Endometrium (tissue), 2 donors: Measurements from ENCODE around the gene TBL1XR1.

Experiments used
- FAIRE-seq: peaks from 2 replicates; lab custom pipeline; 2012; peaks lifted over from hg19 to GRCh38; lab: Jason Lieb, UNC
- donor health status: control.
- donor health status: control.

Gene TBL1XR1

DNA sequence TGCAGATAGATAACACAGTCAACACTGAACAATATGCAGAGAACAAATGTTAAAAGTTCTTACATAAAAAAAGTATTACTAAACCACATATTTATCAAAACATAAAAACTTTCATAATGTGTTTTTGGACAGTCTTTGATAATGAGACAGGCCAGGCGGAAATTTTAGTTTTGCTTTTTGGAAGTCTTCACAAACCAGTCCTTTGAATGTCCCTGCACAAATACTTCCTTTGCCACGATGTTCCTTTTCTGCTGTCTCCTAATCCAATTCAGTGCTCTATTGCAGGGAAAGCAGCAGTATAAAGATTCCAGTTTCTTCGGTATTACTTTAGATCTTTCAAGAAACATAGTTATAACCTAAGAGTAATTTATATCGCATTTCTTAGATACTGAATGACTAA lies 135.9 kb downstream of the TBL1XR1 start:
- peak; percentile 80 for FAIRE-seq

DNA sequence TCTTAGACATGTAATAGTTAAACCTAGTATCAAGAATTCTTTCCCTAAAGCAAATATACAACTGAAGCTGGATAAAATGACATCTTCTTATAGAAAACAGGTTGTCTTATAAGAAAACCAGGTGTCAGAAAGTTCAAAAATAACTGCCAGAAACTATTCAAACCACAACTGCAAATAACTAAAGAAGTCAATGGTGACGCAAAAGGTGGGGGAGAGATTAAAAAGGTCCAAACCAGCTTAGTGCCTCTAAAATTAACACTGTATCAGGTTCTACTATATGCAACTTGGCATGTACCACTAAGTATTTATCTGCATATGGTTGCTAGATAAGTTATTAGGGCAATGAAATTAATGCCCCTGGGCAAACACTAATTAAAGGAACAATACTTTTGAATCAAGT lies 136.8 kb downstream of the TBL1XR1 start:
- FAIRE-seq: no peak

DNA sequence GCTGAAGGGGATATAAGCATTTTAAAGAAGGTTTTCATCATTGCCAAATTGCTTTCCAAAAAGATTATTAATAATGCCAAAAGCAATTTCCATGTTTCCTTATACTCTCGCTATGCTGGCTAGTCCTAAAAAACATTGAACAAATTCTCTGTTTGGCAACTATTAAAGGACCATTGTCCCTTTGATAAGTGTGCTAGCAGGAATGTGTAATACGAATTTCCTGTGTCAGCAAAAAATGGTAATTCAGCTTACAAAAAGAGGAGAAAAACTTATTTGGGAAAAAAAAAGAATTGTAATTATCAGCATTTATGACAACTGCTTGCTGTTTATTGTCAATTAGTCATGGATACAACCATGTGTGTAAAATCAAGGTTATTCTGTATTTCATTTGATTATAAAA lies 138.6 kb downstream of the TBL1XR1 start:
- no peak for FAIRE-seq

DNA sequence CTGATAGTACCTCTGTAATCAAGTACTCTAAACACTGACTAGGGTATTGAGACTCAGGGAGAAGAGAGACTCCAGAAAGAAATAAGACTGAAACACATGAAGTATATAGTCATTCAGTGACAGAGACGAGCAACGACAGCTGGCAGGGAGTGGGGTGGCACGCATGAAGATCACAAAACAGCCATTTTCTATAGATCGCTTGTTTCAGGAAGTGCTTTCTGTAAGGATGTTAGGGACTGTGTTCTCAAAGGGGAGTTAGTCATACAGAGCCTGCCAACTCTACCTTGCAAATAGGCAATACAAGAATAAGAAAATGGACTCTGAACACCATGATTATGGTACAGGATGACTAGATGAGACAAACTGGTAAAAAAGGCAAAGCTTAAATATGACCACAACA lies 139.5 kb downstream of the TBL1XR1 start:
- no peak for FAIRE-seq

DNA sequence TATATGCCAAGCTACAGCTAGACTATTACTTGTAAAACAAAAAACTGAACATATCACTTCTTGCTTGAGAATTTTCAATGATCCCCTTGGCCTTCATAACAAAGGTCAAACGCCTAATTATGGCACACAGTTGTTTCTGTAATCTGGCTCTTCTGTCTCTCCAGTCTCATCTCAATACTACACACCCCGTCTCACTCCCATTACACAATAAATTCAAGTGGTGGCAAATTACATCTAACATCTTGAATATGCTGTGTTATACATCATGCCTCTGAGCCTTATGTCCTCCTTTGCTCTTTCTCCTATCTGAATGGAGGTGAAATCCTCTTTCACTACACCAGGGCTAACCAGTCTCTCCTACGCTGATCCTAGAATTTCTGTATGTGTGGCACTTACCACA lies 140.4 kb downstream of the TBL1XR1 start:
- no peak for FAIRE-seq

DNA sequence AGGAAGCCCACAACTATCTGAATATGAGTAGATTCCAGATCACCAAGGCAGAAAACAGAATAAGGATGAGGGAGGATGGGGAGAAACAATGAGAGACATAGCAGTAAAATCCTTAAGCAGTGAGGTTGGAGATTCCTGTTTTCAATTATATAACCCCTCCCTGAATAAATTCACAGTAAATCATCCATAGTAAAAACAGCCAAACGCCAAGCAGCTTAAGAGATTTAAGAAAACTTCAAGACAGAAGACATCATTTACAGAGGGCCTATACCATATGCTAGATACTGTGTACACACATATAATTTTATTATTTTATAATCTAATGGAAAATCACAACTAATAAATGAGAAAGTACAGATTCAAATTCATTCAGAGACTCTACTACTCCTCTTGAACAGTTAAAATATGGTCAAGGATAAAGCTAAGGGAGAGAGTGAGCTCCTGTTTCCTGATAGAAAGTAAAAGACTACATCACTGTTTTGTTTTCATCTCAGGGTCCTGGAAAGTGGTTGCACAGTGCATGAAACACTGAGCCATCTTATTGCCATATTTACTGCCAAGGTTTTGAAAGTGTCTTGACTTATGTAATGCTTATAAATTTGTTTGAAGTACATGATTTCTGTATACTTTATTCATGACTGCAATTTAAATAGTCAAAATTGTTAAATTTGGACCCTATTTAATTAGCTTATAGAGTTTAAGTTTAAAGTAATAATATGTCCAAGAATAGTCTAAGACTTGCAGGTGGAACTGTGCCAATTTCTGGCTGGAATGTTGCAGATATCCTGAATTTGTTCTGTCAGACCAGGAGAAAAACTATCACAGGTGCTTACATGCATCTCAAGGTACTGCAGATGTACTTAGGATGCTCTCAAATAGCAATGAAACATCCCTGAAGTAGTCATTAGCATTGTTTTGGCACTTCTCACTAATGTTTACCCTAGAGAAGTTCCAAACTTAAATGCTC lies 141.4 kb downstream of the TBL1XR1 start:
- no peak for FAIRE-seq

DNA sequence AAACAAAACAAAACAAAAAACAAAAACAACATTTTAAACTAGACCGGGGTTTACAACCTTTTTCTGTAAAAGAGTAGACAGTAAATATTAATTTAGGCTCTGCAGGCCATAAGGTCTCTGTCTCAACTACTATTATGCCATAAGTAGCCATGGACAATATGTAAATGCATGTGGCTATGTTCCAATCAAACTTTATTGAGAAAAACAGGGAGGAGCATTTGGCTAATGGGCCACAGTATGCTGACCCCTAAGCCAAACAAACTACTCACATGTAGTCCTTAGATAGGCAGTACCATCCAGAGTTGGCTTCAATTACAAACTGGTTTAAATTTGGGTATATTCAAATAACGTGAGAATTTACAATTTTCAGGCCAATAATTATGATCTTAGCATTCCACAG lies 144.2 kb downstream of the TBL1XR1 start:
- FAIRE-seq: no peak

DNA sequence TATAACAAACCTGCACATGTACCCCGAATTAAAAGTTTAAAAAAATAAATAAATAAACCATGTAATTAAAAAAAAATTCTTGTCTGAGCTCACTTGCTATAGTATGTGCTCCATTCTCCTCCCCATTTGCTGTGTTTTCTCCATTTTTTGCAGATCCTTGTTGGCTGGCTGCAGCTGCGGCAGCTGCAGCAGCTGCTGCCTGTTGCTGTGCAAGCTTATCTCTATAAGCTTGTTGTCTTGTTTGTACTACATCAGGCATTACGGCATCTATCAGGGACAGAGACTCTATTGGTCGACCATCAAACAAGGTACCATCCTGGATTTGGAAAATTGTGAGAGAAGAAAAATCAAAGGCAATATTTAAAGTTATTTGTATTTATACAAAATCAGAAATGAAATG lies 145.9 kb downstream of the TBL1XR1 start:
- no peak for FAIRE-seq

DNA sequence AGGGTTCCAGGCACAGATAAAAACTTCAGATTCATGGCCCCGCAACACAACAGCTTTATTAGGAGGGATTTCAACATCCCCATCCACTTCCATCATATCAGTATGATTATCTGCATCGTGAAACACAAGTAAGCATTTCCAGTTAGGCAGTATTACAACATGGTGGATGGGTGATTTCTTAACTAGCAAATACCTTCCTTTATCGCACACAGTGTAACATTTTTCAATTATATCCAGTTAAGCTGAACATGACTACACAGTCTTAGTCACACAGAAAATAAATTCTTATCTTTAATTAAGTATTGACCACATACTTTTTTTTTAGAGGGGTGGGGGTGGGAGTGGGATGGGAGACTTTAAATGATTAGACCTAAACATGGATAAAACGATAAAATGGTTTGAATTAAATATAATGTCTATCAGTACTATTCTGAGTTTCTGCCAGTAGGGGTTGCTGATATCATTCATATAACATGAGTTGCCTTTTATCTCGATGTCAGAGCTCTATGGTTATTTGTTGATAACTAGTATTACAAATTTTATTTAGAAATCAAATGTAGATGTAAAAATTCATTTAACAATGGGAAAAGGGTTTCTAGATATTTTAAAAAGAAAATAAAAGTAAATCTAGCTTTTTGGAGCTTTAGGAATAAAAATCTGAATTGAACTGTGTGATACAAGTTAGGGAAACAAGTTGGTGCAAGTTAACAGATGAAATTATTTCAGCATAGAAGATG lies 146.6 kb downstream of the TBL1XR1 start:
- peak; percentile 97 for FAIRE-seq

DNA sequence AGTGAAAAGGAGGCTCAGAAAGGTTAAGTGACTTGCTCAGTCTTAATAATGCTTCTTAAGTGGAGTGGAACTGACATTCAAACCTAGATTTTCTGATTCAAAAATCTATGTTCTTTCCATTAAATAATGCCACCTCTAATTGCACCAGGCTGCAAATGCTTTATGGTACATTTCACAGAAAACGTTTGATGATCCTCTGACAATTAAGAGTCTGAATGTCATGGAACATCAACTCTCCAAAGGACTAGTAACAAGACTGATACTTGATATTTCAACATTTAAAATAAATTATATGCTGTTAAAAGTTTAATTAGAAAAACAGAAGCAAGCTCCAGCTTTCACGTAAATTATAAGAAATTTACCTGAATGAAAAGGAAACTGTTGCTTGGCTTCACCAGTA lies 151.5 kb downstream of the TBL1XR1 start:
- FAIRE-seq: no peak

DNA sequence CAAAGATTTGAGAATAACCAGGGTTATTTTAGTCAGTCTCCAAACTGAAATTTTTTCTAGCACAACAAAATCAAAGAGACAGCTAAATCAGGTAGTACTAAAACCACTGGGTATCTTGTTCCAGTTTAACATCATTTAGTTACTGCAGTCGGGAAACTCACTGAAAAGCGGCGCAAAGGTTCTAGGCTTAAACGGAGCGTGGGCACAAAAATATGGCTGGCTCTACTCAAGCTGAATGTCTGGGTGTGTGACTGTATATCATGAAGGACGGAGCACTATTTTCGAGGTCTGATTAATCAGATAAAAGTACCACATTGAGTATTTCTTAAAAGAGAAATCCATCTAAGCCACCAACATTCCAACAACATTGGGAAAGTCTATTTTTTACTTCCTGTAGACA lies 152.1 kb downstream of the TBL1XR1 start:
- FAIRE-seq: no peak

DNA sequence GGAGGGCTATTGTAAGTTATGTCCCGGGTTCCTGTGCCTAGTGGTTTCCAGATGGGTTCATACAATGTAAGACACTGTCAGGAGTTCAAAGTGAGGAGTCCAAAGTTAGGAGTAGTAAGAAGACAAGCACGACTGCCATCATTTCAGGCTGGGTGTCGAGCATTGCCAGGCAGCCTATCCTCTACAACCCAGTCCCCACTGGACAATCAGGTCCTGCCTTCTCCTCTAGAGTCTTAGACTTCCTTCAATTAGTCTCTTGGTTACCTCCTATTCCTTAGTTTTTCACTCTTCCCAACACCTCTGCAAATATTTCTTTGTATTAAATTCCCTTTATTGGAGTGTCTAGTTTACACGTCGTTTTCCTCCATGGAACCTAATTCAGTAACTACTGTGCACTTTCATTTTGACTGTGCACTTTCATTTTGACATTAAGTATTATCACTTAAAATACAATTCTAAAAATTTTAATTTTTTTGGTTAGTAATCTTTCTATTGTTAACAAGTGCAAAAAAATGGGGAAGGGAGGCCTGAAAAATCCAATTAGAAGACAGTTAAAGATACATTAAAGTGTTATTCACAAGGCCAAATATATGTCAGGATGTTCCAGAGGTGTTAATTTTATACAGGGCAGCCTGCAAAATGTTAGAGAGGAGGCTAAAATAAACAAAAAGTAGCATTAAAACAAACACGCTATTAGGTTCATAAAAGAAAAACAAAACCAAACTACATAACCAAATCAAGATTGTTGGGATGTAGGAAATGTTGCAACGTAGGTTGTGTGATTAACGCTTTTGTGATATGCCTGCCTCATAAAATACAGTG lies 155.3 kb downstream of the TBL1XR1 start:
- FAIRE-seq: peak; percentile 15

DNA sequence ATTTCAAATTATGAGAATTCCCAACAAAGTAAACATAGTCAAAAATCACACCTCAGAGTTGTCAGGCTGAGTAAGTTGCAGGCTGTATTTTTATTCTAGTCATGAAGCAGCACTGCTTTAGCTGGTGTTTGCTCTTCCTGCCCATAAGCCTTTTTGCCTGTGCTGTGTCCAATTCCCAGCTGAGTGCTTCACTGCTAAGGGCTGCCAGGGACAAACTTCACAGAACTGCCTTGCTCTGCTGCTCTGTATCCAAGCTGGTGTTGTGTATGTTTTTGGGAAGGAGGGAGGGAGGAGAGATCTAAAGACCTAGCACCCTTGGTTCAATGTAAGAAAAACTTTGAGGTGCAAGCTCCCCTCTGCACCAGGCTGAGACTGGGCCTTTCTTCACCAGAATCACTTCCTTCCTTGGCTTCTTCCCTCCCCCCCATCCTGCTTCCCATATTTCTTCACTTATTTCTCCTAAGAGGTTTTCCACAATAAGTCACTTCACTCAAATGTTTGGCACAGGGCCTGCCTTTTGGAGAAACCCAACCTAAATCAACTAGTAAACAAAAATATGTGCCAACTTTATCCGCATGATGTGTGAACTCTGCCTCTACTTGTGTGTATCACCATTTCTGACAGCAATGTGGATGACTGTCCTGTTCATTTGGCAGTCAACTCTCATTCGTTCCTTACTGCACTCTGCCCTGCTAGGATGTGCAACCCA lies 156.1 kb downstream of the TBL1XR1 start:
- no peak for FAIRE-seq

DNA sequence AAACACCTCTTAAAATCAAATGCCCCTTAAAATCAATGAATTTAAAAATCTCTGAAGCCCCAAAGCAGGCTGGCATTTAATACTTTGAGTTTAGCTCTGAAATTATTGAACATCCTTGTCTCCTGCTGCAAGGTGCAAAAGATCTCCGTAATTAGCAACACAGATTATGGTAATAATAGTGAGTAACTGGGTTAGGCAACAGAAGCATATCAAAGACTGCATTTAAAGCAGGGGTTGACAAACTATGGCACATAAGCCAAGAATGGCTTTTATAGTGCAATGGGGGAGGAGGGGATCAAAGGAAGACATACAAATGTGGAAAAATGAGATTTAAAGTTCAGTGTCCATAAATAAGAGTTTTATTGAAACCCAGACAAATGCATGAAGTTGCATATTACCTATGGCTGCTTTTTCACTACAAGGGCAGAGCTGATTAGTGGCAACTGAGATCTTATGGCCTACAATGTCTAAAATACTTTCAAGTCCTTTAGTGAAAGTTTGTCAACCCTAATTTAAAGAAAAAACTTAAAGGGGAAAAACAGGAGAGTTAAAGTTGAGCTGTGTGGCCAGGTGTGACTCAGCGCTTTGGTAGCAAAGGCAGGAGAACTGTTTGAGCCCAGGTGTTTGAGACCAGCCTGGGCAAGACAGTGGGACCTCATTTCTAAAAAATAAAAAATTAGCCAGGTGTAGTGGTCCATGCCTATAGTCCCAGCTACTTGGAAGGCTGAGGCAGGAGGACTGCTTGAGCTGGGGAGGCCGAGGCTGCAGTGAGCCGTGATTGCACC lies 157.6 kb downstream of the TBL1XR1 start:
- no peak for FAIRE-seq

DNA sequence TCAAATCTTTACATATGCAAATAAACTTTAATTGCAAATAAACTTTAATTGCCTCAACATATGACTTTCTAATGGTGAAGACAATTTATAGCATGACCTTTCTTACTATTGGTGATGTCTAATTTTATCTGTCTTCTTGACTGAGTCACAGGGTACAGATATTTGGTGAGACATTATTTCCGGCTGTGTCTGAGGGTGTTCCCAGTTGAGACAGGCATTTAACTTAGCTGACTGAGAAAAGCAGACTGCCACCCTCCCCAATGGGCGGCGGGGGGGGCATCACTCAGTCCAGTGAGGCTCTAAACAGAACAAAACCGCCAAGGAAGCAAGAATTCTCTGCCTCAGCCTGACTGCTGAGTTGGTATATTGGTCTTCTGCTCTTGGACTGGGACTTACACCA lies 160.0 kb downstream of the TBL1XR1 start:
- no peak for FAIRE-seq

DNA sequence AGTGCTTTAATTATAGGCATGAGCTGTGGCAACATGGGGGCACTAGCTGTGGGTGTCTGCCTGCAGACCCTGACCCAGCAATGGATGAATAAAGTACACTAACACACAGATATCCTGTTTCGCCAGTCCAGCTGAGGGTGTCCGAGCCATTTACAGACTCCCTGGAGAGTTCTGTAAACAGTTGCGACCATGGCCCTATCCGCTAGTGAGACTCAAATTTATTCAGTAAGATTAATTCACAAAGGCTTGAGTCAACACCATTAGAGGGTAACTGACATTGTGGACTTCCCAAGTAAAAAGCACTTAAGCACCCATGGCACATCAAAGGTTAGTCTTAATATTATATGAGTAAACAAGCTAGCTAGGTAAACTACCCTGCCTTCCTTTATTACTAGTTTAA lies 161.6 kb downstream of the TBL1XR1 start:
- FAIRE-seq: no peak

DNA sequence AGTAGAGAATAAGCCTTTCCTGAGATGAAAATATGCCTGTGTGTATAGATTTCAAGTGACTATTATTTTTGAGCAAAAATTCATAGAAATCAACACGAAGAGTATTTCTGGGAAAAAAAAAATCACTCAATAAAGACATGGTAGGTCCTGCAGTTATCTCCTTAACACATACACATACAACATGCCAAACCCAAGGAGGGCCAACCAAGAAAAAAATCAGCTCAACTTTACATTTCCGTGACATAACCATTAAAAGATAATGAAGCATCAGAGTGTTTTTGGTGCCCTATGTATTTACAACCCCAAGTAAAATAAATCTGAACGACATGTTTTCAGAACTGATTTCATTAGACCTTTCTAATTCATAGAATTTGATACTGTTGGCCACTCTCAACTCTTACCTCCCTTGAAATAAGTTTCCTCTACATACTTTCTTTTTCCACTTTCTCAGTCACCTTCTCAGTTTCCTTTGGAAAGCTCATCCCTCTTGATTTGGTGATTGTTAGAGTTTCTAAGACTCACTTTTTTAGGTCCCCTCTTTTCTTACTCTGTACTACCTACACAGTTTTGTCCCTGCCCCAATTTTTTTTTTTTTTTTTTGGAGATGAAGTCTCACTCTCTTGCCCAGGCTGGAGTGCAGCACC lies 162.3 kb downstream of the TBL1XR1 start:
- no peak for FAIRE-seq

DNA sequence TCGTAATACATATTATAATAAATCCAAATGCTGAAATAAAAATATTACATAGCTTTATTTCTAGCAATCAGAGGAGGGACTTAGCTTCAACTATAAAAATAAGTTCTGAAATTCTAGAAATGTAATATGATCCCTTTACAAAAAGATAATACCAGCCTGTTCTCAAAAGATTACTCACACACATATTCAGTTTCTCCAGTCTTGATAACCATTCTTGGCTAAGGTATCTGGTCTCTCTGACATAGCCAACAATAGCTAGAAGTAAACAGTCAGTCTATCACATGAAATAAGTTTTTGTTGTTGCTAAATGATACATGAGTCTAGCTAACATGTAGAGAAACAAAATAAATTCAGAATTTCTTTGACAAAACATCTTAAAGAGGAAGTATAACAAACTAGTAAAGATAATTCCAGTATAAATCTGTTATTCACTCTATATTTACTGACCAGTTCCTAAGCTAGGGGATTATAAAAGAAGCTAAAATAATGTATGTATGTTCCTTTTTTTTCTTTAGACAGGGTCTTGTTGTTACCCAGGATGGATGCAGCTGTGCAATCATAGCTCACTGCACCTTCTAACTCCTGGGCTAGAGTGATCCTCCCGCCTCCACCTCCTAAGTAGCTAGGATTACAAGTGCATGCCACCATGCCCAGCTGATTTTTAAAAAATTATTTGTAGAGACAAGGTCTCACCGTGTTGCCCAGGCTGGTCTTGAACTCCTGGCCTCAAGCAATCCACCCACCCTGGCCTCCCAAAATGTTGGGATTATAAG lies 170.6 kb downstream of the TBL1XR1 start:
- no peak for FAIRE-seq

DNA sequence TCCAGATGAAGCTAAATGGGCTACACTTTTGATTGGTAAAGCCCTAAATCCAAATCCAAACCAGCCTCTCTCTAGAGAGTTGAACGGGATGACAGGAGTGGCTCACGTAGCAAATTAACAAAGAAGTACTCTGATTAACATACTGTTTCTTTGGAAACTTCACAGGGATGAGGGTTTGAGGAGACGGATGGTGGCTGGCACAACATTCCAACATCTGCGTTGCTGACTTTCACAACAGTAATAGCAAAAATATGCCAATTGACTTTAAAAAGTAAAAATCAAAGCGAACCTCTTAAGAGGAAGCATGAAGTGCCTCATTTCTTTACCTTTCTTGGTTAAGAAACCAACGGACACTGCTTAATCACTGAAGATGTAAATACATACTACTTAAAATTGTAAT lies 181.4 kb downstream of the TBL1XR1 start:
- FAIRE-seq: no peak
